Stimulated activated naive CD8-positive, alpha-beta T cell treated with anti-CD3 and anti-CD28 coated beads, Interleukin-15, Interleukin-2, amounts not matched to agents 100 ng/mL and 50 ng/mL, for 24 hours (primary cell): ENCODE results near the gene HHATL.

Experiments used
- H3K27ac Mint-ChIP-seq: one replicate; pipeline ENCODE4 v1.8.0; 2021; ENCODE audit warnings: mild to moderate bottlenecking, mixed read lengths
- H3K27me3 Mint-ChIP-seq: one replicate; pipeline ENCODE4 v1.8.0; 2021; ENCODE audit warnings: mixed read lengths
- H3K36me3 Mint-ChIP-seq: one replicate; pipeline ENCODE4 v1.8.0; 2021; ENCODE audit warnings: low read depth, mixed read lengths
- H3K4me1 Mint-ChIP-seq: one replicate; pipeline ENCODE4 v1.8.0; 2021; ENCODE audit warnings: low read depth, mixed read lengths
- H3K4me3 Mint-ChIP-seq: one replicate; pipeline ENCODE4 v1.8.0; 2021; ENCODE audit warnings: mild to moderate bottlenecking, mixed read lengths
- H3K9me3 Mint-ChIP-seq: one replicate; pipeline ENCODE4 v1.8.0; 2021; ENCODE audit warnings: mixed read lengths

The HHATL gene

GRCh38 chr3:42702066-42702951 is at the start of gene HHATL:
TSS of gene HHATL (minus strand) at chr3:42702798. CDS start at chr3:42700826, 1,972 bp downstream.
- no peaks in the 10 kb centered on the region for H3K36me3 Mint-ChIP-seq
- H3K27ac Mint-ChIP-seq = no peak within 1 kb of the TSS
- H3K4me3 Mint-ChIP-seq = no peak within 1 kb of the TSS
- peaks cover 3% of the 10 kb centered on the region for H3K27me3 Mint-ChIP-seq
- no peaks in the 10 kb centered on the region for H3K9me3 Mint-ChIP-seq
- peaks cover 6% of the 10 kb centered on the region for H3K4me1 Mint-ChIP-seq

- peaks cover 15% of the 10 kb centered on the region for H3K4me1 Mint-ChIP-seq
- H3K4me3 Mint-ChIP-seq = no peak overlapping the region
- H3K27ac Mint-ChIP-seq = no peak overlapping the region
- H3K36me3 Mint-ChIP-seq = no peaks in the 10 kb centered on the region
- no peaks in the 10 kb centered on the region for H3K9me3 Mint-ChIP-seq
- H3K27me3 Mint-ChIP-seq = no peaks in the 10 kb centered on the region
Measured at GRCh38 chr3:42751609-42752008, 49.0 kb upstream of the HHATL start.

GRCh38 chr3:42750834-42751233 is 48.2 kb upstream of the HHATL start:
- Mint-ChIP-seq H3K4me3 (no peak overlapping the region), H3K36me3 (no peaks in the 10 kb centered on the region), H3K27me3 (no peaks in the 10 kb centered on the region), H3K9me3 (no peaks in the 10 kb centered on the region), H3K27ac (no peak overlapping the region), H3K4me1 (peaks cover 15% of the 10 kb centered on the region)

- no peaks in the 10 kb centered on the region for H3K9me3 Mint-ChIP-seq
- peaks cover 15% of the 10 kb centered on the region for H3K4me1 Mint-ChIP-seq
Measured at GRCh38 chr3:42749753-42750231, 47.2 kb upstream of the HHATL start.

GRCh38 chr3:42749025-42749752 is 46.6 kb upstream of the HHATL start:
- Mint-ChIP-seq H3K27me3 (no peaks in the 10 kb centered on the region), H3K9me3 (no peaks in the 10 kb centered on the region), H3K36me3 (no peaks in the 10 kb centered on the region), H3K4me3 (no peak overlapping the region), H3K27ac (no peak overlapping the region), H3K4me1 (peaks cover 15% of the 10 kb centered on the region)

More at GRCh38 chr3:42749753-42750231, 47.2 kb upstream of the HHATL start:
- H3K27me3 Mint-ChIP-seq = no peaks in the 10 kb centered on the region
- no peak overlapping the region for H3K27ac Mint-ChIP-seq
- H3K36me3 Mint-ChIP-seq = no peaks in the 10 kb centered on the region
- H3K4me3 Mint-ChIP-seq = no peak overlapping the region

GRCh38 chr3:42747581-42747980 is 45.0 kb upstream of the HHATL start:
- Mint-ChIP-seq H3K4me1 (peaks cover 15% of the 10 kb centered on the region), H3K27ac (no peak overlapping the region), H3K36me3 (no peaks in the 10 kb centered on the region), H3K27me3 (no peaks in the 10 kb centered on the region), H3K4me3 (no peak overlapping the region), H3K9me3 (no peaks in the 10 kb centered on the region)

GRCh38 chr3:42746455-42747450 is 44.2 kb upstream of the HHATL start:
- no peaks in the 10 kb centered on the region for H3K27me3 Mint-ChIP-seq
- no peak overlapping the region for H3K27ac Mint-ChIP-seq
- no peaks in the 10 kb centered on the region for H3K36me3 Mint-ChIP-seq
- H3K4me3 Mint-ChIP-seq = no peak overlapping the region
- peaks cover 15% of the 10 kb centered on the region for H3K4me1 Mint-ChIP-seq
- no peaks in the 10 kb centered on the region for H3K9me3 Mint-ChIP-seq

GRCh38 chr3:42745776-42746454 is 43.3 kb upstream of the HHATL start:
- peaks cover 15% of the 10 kb centered on the region for H3K4me1 Mint-ChIP-seq

GRCh38 chr3:42745291-42745745 is 42.7 kb upstream of the HHATL start:
- H3K9me3 Mint-ChIP-seq = no peaks in the 10 kb centered on the region
- H3K27ac Mint-ChIP-seq = no peak overlapping the region
- H3K4me1 Mint-ChIP-seq = peaks cover 15% of the 10 kb centered on the region

More at GRCh38 chr3:42745776-42746454, 43.3 kb upstream of the HHATL start:
- H3K4me3 Mint-ChIP-seq = no peak overlapping the region
- H3K27ac Mint-ChIP-seq = no peak overlapping the region
- no peaks in the 10 kb centered on the region for H3K36me3 Mint-ChIP-seq
- H3K9me3 Mint-ChIP-seq = no peaks in the 10 kb centered on the region
- no peaks in the 10 kb centered on the region for H3K27me3 Mint-ChIP-seq

GRCh38 chr3:42743204-42743995 is 40.8 kb upstream of the HHATL start:
- H3K36me3 Mint-ChIP-seq = no peaks in the 10 kb centered on the region
- no peaks in the 10 kb centered on the region for H3K9me3 Mint-ChIP-seq
- no peak overlapping the region for H3K4me3 Mint-ChIP-seq
- peaks cover 16% of the 10 kb centered on the region for H3K4me1 Mint-ChIP-seq
- no peaks in the 10 kb centered on the region for H3K27me3 Mint-ChIP-seq
- H3K27ac Mint-ChIP-seq = no peak overlapping the region

More at GRCh38 chr3:42745291-42745745, 42.7 kb upstream of the HHATL start:
- Mint-ChIP-seq H3K36me3 (no peaks in the 10 kb centered on the region), H3K27me3 (no peaks in the 10 kb centered on the region), H3K4me3 (no peak overlapping the region)

- no peaks in the 10 kb centered on the region for H3K9me3 Mint-ChIP-seq
- H3K4me1 Mint-ChIP-seq = peaks cover 9% of the 10 kb centered on the region
- H3K4me3 Mint-ChIP-seq = no peak overlapping the region
- H3K36me3 Mint-ChIP-seq = no peaks in the 10 kb centered on the region
- H3K27me3 Mint-ChIP-seq = no peaks in the 10 kb centered on the region
- no peak overlapping the region for H3K27ac Mint-ChIP-seq
Measured at GRCh38 chr3:42742688-42743087, 40.1 kb upstream of the HHATL start.

GRCh38 chr3:42742259-42742658 is 39.7 kb upstream of the HHATL start:
- H3K36me3 Mint-ChIP-seq = no peaks in the 10 kb centered on the region
- H3K9me3 Mint-ChIP-seq = no peaks in the 10 kb centered on the region
- no peak overlapping the region for H3K4me3 Mint-ChIP-seq
- no peaks in the 10 kb centered on the region for H3K27me3 Mint-ChIP-seq
- H3K4me1 Mint-ChIP-seq = peaks cover 4% of the 10 kb centered on the region
- no peak overlapping the region for H3K27ac Mint-ChIP-seq

- H3K4me1 Mint-ChIP-seq = peaks cover 3% of the 10 kb centered on the region
- H3K9me3 Mint-ChIP-seq = no peaks in the 10 kb centered on the region
- no peaks in the 10 kb centered on the region for H3K36me3 Mint-ChIP-seq
- no peak overlapping the region for H3K4me3 Mint-ChIP-seq
- no peak overlapping the region for H3K27ac Mint-ChIP-seq
- no peaks in the 10 kb centered on the region for H3K27me3 Mint-ChIP-seq
Measured at GRCh38 chr3:42741796-42742195, 39.2 kb upstream of the HHATL start.
